SH-SY5Y (cell line): ENCODE results near the gene EPHB6.

ENCODE experiments used
- GATA2 ChIP-seq: IDR thresholded peaks from 2 replicates; pipeline ENCODE4 v1.6.1; 2011; ENCODE audit warnings: mild to moderate bottlenecking, low read depth, low read length
- GATA3 ChIP-seq: IDR thresholded peaks from 2 replicates; pipeline ENCODE4 v1.6.1; 2011; ENCODE audit warnings: low read depth, mild to moderate bottlenecking, low read length, moderate library complexity

GRCh38 chr7:142894985-142895593 is 40.2 kb downstream of the EPHB6 start:
- TF ChIP-seq GATA2 (no peak), GATA3 (no peak)
